ENCODE measurements around the gene KLHL36. TPM values are rescaled to one million over a fixed set of nuclear protein-coding genes. Genes with fewer than 3 reads are reported as not detected.

Gene KLHL36
- total RNA-seq, 1 donor from 2014 or later, result 78.5 TPM

Other genes with a start within 250 kb of the KLHL36 start
- gene MEAK7, start 143.9 kb upstream of the KLHL36 start, total RNA-seq, result 26.9 and 34.4 TPM in 2 replicates
- 210 TPM in 2 replicates for gene COTL1, start 30.4 kb upstream of the KLHL36 start, total RNA-seq
- gene USP10, start 51.5 kb downstream of the KLHL36 start, total RNA-seq, result 57.6 and 67.8 TPM in 2 replicates
- gene CRISPLD2, start 171.5 kb downstream of the KLHL36 start, total RNA-seq, result 2.5 and 3.3 TPM in 2 replicates

Measured in kidney epithelial cell (primary cell).